Measurements from ENCODE around the gene SMARCD1.

Gene SMARCD1

GRCh38 chr12:50040657-50041056 is 44.5 kb upstream of the SMARCD1 start:
- no peak overlapping the region for H3K4me3 ChIP-seq (ENCODE audit: low read length)

GRCh38 chr12:50041062-50041860 is 43.9 kb upstream of the SMARCD1 start:
- TF ChIP-seq CTCF (IDR thresholded peaks at IDR 0.05; ENCODE audit: low read length) = no peak
- TF ChIP-seq EZH2phosphoT487 (IDR thresholded peaks at IDR 0.05; ENCODE audit: low read length) = no peak
- TF ChIP-seq EZH2 (optimal IDR thresholded peaks at IDR 0.05; ENCODE audit: low read depth, low read length) = no peak
- H3K9me2 ChIP-seq (replicated peaks; ENCODE audit: insufficient read depth, low read length) = no peaks in the 10 kb centered on the region
- H3K27ac ChIP-seq (ENCODE audit: low read length) = no peak overlapping the region
- H3K4me3 ChIP-seq (ENCODE audit: low read length) = no peak overlapping the region
- H2AFZ ChIP-seq (ENCODE audit: low read length) = no peak overlapping the region
- H3K79me2 ChIP-seq (ENCODE audit: low read length) = no peaks in the 10 kb centered on the region
- no peak for DNase-seq
- no peaks in the 10 kb centered on the region for H3K27me3 ChIP-seq (replicated peaks; ENCODE audit: insufficient read depth, low read length)
- no peaks in the 10 kb centered on the region for H3K4me1 ChIP-seq (ENCODE audit: low read length)
- H3K9me3 ChIP-seq (replicated peaks; ENCODE audit: insufficient read depth, low read length) = no peaks in the 10 kb centered on the region
- no peaks in the 10 kb centered on the region for H3F3A ChIP-seq (ENCODE audit: insufficient read depth, low read length)
- H3K9ac ChIP-seq (ENCODE audit: low read length) = no peak overlapping the region
- no peaks in the 10 kb centered on the region for H4K20me1 ChIP-seq (ENCODE audit: insufficient read depth, low read length)
- H3K4me2 ChIP-seq (ENCODE audit: low read depth, low read length) = no peak overlapping the region
- no peaks in the 10 kb centered on the region for H3K36me3 ChIP-seq (replicated peaks; ENCODE audit: insufficient read depth, low read length)

More at GRCh38 chr12:50040657-50041056, 44.5 kb upstream of the SMARCD1 start:
- Histone ChIP-seq H3K9ac (ENCODE audit: low read length) (no peak overlapping the region), H3K27me3 (replicated peaks; ENCODE audit: insufficient read depth, low read length) (no peaks in the 10 kb centered on the region), H3F3A (ENCODE audit: insufficient read depth, low read length) (no peaks in the 10 kb centered on the region), H3K9me3 (replicated peaks; ENCODE audit: insufficient read depth, low read length) (no peaks in the 10 kb centered on the region), H4K20me1 (ENCODE audit: insufficient read depth, low read length) (no peaks in the 10 kb centered on the region), H3K27ac (ENCODE audit: low read length) (no peak overlapping the region), H3K9me2 (replicated peaks; ENCODE audit: insufficient read depth, low read length) (no peaks in the 10 kb centered on the region), H3K4me1 (ENCODE audit: low read length) (no peaks in the 10 kb centered on the region), H3K36me3 (replicated peaks; ENCODE audit: insufficient read depth, low read length) (no peaks in the 10 kb centered on the region), H2AFZ (ENCODE audit: low read length) (no peak overlapping the region), H3K4me2 (ENCODE audit: low read depth, low read length) (no peak overlapping the region), H3K79me2 (ENCODE audit: low read length) (no peaks in the 10 kb centered on the region)
- DNase-seq = no peak
- TF ChIP-seq CTCF (IDR thresholded peaks at IDR 0.05; ENCODE audit: low read length) (no peak), EZH2 (optimal IDR thresholded peaks at IDR 0.05; ENCODE audit: low read depth, low read length) (no peak), EZH2phosphoT487 (IDR thresholded peaks at IDR 0.05; ENCODE audit: low read length) (no peak)

DNA sequence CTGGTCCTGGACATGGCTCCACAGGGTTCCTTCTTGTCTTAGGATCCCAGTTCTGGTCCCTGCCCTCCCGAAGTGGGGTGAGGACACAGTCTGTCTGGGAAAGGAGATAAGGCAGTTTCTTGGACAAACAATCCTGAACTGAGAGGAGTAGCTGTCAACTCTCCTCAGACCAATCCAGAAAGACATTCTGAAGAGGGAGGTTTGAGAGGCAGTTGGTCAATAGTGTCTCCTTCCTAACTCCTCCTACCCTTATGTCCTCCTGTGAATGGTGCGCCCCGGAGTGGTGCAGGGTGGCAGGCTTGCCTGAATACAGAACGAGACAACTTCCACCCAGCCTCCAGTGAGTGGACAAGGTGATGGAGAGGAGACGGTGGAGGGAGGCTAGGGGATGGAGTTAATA is 43.2 kb upstream of the SMARCD1 start:
- Histone ChIP-seq H3K36me3 (replicated peaks; ENCODE audit: insufficient read depth, low read length) (no peaks in the 10 kb centered on the region), H3K9me3 (replicated peaks; ENCODE audit: insufficient read depth, low read length) (no peaks in the 10 kb centered on the region), H4K20me1 (ENCODE audit: insufficient read depth, low read length) (no peaks in the 10 kb centered on the region), H3K4me1 (ENCODE audit: low read length) (peaks cover 4% of the 10 kb centered on the region; the same call in 1 of the 2 replicates), H3K4me3 (ENCODE audit: low read length) (no peak overlapping the region), H3K4me2 (ENCODE audit: low read depth, low read length) (no peak overlapping the region), H3K27me3 (replicated peaks; ENCODE audit: insufficient read depth, low read length) (no peaks in the 10 kb centered on the region), H3K79me2 (ENCODE audit: low read length) (no peaks in the 10 kb centered on the region), H3K27ac (ENCODE audit: low read length) (no peak overlapping the region), H3K9ac (ENCODE audit: low read length) (no peak overlapping the region), H2AFZ (ENCODE audit: low read length) (no peak overlapping the region), H3F3A (ENCODE audit: insufficient read depth, low read length) (no peaks in the 10 kb centered on the region), H3K9me2 (replicated peaks; ENCODE audit: insufficient read depth, low read length) (no peaks in the 10 kb centered on the region)
- no peak for TF ChIP-seq CTCF (IDR thresholded peaks at IDR 0.05; ENCODE audit: low read length)
- TF ChIP-seq EZH2 (optimal IDR thresholded peaks at IDR 0.05; ENCODE audit: low read depth, low read length) = no peak
- no peak for TF ChIP-seq EZH2phosphoT487 (IDR thresholded peaks at IDR 0.05; ENCODE audit: low read length)
- DNase-seq = no peak

Measured in MM.1S (cell line).